ENCODE measurements around the gene CECR2. TPM values are rescaled to one million over a fixed set of nuclear protein-coding genes. Genes with fewer than 3 reads are reported as not detected.

The CECR2 gene
- total RNA-seq, 1 experiment from 2014 or later, result 3.6 TPM

DNA sequence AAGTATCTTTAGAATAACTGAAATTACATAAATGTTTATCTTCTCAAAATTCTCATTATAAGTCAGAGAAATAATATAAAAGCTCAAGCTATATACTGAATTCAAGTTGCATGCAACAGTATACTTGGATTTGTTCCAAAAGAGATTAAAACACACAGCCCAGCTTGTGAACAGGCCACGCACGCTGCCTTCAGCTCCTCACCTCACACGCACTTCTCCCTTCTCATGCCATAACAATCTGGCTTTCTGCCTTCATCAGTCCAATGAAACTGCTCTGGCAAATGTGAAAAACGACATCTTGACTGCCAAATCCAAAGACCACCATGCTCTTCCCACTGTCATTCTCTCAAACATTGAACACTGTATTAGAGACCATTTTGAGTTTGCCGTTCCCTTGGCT, 237.2 kb downstream of the CECR2 start:
- no peak overlapping the region for H3K27ac ChIP-seq (ENCODE audit: low read length)
- CTCF ChIA-PET, result interaction anchor here (0.6 kb wide), 1 partner anchor 50 kb away, joined by 3 read pairs; no protein-coding TSS in a partner anchor
- no peak for ATAC-seq
- no TSS peak for BruUV-seq (replicated peaks)
- in situ Hi-C loops (cut with HindIII; ENCODE audit: low pct_unique_long_range_greater_than_20kb, low sequenced_read_pairs) (no loop called here), intact Hi-C loops (cut with micrococcal nuclease; ENCODE audit: unreplicated experiment) (no loop called here)
- H3K36me3 ChIP-seq (ENCODE audit: control insufficient read depth, insufficient read depth, low read length), result peaks cover 22% of the 10 kb centered on the region
- H3K4me1 ChIP-seq (ENCODE audit: control insufficient read depth, insufficient read depth, low read length), result no peaks in the 10 kb centered on the region
- no peaks in the 10 kb centered on the region for H3K9me3 ChIP-seq (ENCODE audit: control insufficient read depth, insufficient read depth, low read depth, low read length)
- H3K27me3 ChIP-seq (ENCODE audit: control insufficient read depth, insufficient read depth, low read length), result no peaks in the 10 kb centered on the region
- H3K4me3 ChIP-seq (ENCODE audit: low read depth in 2 of 2, low read length in 2 of 2), result no peak overlapping the region
- DNase-seq (ENCODE audit: low read depth, low spot score), result no peak
- TF ChIP-seq TCF7L2 (IDR thresholded peaks at IDR 0.05; ENCODE audit: low read depth, low read length) (no peak), SIN3A (IDR thresholded peaks at IDR 0.05; ENCODE audit: borderline replicate concordance, insufficient read depth, low read depth, low read length) (no peak), POLR2AphosphoS5 (IDR thresholded peaks at IDR 0.05; ENCODE audit: low read depth, low read length) (no peak)
- TF ChIP-seq, protein P1, sequence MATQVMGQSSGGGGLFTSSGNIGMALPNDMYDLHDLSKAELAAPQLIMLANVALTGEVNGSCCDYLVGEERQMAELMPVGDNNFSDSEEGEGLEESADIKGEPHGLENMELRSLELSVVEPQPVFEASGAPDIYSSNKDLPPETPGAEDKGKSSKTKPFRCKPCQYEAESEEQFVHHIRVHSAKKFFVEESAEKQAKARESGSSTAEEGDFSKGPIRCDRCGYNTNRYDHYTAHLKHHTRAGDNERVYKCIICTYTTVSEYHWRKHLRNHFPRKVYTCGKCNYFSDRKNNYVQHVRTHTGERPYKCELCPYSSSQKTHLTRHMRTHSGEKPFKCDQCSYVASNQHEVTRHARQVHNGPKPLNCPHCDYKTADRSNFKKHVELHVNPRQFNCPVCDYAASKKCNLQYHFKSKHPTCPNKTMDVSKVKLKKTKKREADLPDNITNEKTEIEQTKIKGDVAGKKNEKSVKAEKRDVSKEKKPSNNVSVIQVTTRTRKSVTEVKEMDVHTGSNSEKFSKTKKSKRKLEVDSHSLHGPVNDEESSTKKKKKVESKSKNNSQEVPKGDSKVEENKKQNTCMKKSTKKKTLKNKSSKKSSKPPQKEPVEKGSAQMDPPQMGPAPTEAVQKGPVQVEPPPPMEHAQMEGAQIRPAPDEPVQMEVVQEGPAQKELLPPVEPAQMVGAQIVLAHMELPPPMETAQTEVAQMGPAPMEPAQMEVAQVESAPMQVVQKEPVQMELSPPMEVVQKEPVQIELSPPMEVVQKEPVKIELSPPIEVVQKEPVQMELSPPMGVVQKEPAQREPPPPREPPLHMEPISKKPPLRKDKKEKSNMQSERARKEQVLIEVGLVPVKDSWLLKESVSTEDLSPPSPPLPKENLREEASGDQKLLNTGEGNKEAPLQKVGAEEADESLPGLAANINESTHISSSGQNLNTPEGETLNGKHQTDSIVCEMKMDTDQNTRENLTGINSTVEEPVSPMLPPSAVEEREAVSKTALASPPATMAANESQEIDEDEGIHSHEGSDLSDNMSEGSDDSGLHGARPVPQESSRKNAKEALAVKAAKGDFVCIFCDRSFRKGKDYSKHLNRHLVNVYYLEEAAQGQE (IDR thresholded peaks at IDR 0.05; ENCODE audit: insufficient read depth in 1 of 2, low read depth in 2 of 2, low read length in 1 of 2), result no peak
- TF ChIP-seq, protein P2, sequence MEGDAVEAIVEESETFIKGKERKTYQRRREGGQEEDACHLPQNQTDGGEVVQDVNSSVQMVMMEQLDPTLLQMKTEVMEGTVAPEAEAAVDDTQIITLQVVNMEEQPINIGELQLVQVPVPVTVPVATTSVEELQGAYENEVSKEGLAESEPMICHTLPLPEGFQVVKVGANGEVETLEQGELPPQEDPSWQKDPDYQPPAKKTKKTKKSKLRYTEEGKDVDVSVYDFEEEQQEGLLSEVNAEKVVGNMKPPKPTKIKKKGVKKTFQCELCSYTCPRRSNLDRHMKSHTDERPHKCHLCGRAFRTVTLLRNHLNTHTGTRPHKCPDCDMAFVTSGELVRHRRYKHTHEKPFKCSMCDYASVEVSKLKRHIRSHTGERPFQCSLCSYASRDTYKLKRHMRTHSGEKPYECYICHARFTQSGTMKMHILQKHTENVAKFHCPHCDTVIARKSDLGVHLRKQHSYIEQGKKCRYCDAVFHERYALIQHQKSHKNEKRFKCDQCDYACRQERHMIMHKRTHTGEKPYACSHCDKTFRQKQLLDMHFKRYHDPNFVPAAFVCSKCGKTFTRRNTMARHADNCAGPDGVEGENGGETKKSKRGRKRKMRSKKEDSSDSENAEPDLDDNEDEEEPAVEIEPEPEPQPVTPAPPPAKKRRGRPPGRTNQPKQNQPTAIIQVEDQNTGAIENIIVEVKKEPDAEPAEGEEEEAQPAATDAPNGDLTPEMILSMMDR (IDR thresholded peaks at IDR 0.05), result no peak
- POLR2A ChIA-PET, result no interaction called here

Other genes starting within 250 kb of the CECR2 start
- 0.44 TPM for gene TMEM121B, start 248.1 kb upstream of the CECR2 start, total RNA-seq (2021; ENCODE audit: unreplicated experiment)
- 37.2 TPM for gene HDHD5, start 210.2 kb upstream of the CECR2 start, total RNA-seq (2021; ENCODE audit: unreplicated experiment)
- 0.23 TPM for gene ADA2, start 150.0 kb upstream of the CECR2 start, total RNA-seq (2021; ENCODE audit: unreplicated experiment)
- gene SLC25A18, start 194.0 kb downstream of the CECR2 start, total RNA-seq (2021; ENCODE audit: unreplicated experiment), result 3.9 TPM